ENCODE measurements around the gene HHIP.

HHIP gene

DNA sequence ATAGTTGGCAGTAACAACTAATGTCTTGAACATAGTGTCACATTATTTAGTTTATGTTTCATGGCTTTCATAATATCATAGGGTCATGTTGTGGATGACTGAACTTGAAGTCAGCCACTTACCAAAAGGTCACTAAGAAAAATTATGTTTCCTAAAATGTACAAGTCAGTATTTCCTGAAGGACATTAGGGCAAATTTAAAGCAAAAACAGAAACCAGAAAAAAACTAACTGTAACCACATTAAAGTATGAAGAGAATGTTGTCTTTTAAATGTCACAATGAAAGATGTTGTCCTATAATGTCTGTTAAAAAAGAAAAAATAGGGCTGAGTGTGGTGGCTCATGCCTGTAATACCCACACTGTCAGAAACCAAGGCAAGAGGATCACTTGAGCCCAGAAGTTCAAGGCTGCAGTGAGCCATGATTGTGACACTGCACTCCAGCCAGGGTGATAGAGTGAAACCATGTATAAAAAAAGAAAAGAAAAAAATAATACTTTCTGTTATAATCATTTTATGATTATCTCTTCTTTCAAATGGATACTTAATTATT is 55.8 kb downstream of the HHIP start:
- Histone ChIP-seq H3K27me3 (ENCODE audit: control insufficient read depth in 5 of 5, insufficient read depth in 4 of 5, low read length in 5 of 5) (no peaks in the 10 kb centered on the region), H3K27ac (ENCODE audit: low read depth, low read length) (no peak overlapping the region), H3K9me3 (ENCODE audit: control insufficient read depth in 5 of 5, low read length in 5 of 5) (no peaks in the 10 kb centered on the region), H3K4me1 (ENCODE audit: control insufficient read depth in 5 of 5, insufficient read depth in 5 of 5, low read length in 5 of 5) (peaks cover 0 to 10% (median 0%) of the 10 kb centered on the region in 5 donors), H3K4me3 (ENCODE audit: low read depth in 1 of 5, low read length in 5 of 5) (no peak overlapping the region), H3K36me3 (ENCODE audit: control insufficient read depth in 5 of 5, insufficient read depth in 5 of 5, low read length in 5 of 5) (no peaks in the 10 kb centered on the region), H3K9ac (ENCODE audit: low read length in 5 of 5) (no peak overlapping the region)

DNA sequence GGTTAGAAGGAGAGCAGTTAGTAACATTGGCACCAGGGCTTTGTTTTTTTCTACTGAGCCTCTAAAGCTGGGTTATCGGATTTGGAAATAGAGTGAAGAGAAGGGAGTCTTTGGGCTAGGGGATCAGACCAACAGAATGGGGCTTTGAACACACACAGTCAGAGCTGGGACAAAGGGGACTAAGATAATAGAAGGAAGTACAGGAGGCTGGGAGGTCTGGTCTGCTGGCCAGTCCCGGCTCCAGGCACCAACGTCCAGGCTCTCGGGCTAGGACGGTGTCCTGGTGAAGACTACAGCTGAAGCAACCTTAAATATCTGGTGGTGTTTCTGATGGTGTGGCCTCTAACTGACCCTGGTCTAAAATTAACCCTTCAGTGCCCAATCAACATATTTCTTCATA is 57.5 kb downstream of the HHIP start:
- H3K27ac ChIP-seq (ENCODE audit: low read depth, low read length), result no peak overlapping the region
- no peaks in the 10 kb centered on the region for H3K36me3 ChIP-seq (ENCODE audit: control insufficient read depth in 5 of 5, insufficient read depth in 5 of 5, low read length in 5 of 5)
- H3K9me3 ChIP-seq (ENCODE audit: control insufficient read depth in 5 of 5, low read length in 5 of 5), result no peaks in the 10 kb centered on the region
- peaks cover 0 to 10% (median 0%) of the 10 kb centered on the region in 5 donors for H3K4me1 ChIP-seq (ENCODE audit: control insufficient read depth in 5 of 5, insufficient read depth in 5 of 5, low read length in 5 of 5)
- H3K9ac ChIP-seq (ENCODE audit: low read length in 5 of 5), result no peak overlapping the region
- no peak overlapping the region for H3K4me3 ChIP-seq (ENCODE audit: low read depth in 1 of 5, low read length in 5 of 5)
- no peaks in the 10 kb centered on the region for H3K27me3 ChIP-seq (ENCODE audit: control insufficient read depth in 5 of 5, insufficient read depth in 4 of 5, low read length in 5 of 5)

GRCh38 chr4:144705601-144706590 is 59.9 kb downstream of the HHIP start:
- Histone ChIP-seq H3K9me3 (ENCODE audit: control insufficient read depth in 5 of 5, low read length in 5 of 5) (no peaks in the 10 kb centered on the region), H3K9ac (ENCODE audit: low read length in 5 of 5) (no peak overlapping the region), H3K4me3 (ENCODE audit: low read depth in 1 of 5, low read length in 5 of 5) (no peak overlapping the region), H3K36me3 (ENCODE audit: control insufficient read depth in 5 of 5, insufficient read depth in 5 of 5, low read length in 5 of 5) (no peaks in the 10 kb centered on the region), H3K27me3 (ENCODE audit: control insufficient read depth in 5 of 5, insufficient read depth in 4 of 5, low read length in 5 of 5) (no peaks in the 10 kb centered on the region), H3K27ac (ENCODE audit: low read depth, low read length) (no peak overlapping the region), H3K4me1 (ENCODE audit: control insufficient read depth in 5 of 5, insufficient read depth in 5 of 5, low read length in 5 of 5) (peaks cover 0 to 12% (median 0%) of the 10 kb centered on the region in 5 donors)

DNA sequence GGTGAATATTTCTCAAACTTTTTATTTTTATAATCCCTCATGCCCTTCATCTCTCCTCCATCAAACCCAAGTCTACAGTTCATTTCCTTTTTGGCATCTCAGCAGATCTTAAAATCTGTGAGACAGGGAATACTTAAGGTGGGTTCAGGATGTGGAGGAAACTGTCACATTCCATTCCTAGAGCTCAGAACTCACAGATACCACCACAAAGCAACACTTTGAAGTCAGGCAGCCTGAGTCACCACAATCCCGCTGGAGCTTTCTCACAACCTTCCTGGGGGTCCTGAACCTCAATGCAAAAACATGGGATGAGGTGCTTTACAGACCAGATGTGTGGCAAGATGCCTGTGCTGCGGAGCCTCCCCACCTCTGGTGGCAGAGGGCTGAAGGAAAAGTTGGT is 63.2 kb downstream of the HHIP start:
- H3K9me3 ChIP-seq (ENCODE audit: control insufficient read depth in 5 of 5, low read length in 5 of 5), result no peaks in the 10 kb centered on the region
- H3K27me3 ChIP-seq (ENCODE audit: control insufficient read depth in 5 of 5, insufficient read depth in 4 of 5, low read length in 5 of 5), result no peaks in the 10 kb centered on the region
- peaks cover 0 to 12% (median 0%) of the 10 kb centered on the region in 5 donors for H3K4me1 ChIP-seq (ENCODE audit: control insufficient read depth in 5 of 5, insufficient read depth in 5 of 5, low read length in 5 of 5)
- H3K9ac ChIP-seq (ENCODE audit: low read length in 5 of 5), result no peak overlapping the region
- H3K36me3 ChIP-seq (ENCODE audit: control insufficient read depth in 5 of 5, insufficient read depth in 5 of 5, low read length in 5 of 5), result no peaks in the 10 kb centered on the region
- no peak overlapping the region for H3K4me3 ChIP-seq (ENCODE audit: low read depth in 1 of 5, low read length in 5 of 5)
- H3K27ac ChIP-seq (ENCODE audit: low read depth, low read length), result no peak overlapping the region

- Histone ChIP-seq H3K4me1 (ENCODE audit: control insufficient read depth in 5 of 5, insufficient read depth in 5 of 5, low read length in 5 of 5) (peaks cover 0 to 12% (median 0%) of the 10 kb centered on the region in 5 donors), H3K27me3 (ENCODE audit: control insufficient read depth in 5 of 5, insufficient read depth in 4 of 5, low read length in 5 of 5) (no peaks in the 10 kb centered on the region), H3K4me3 (ENCODE audit: low read depth in 1 of 5, low read length in 5 of 5) (no peak overlapping the region), H3K9ac (ENCODE audit: low read length in 5 of 5) (no peak overlapping the region), H3K9me3 (ENCODE audit: control insufficient read depth in 5 of 5, low read length in 5 of 5) (no peaks in the 10 kb centered on the region), H3K36me3 (ENCODE audit: control insufficient read depth in 5 of 5, insufficient read depth in 5 of 5, low read length in 5 of 5) (no peaks in the 10 kb centered on the region), H3K27ac (ENCODE audit: low read depth, low read length) (no peak overlapping the region)
Measured at GRCh38 chr4:144709793-144710525, 64.0 kb downstream of the HHIP start.

- no peaks in the 10 kb centered on the region for H3K27me3 ChIP-seq (ENCODE audit: control insufficient read depth in 5 of 5, insufficient read depth in 4 of 5, low read length in 5 of 5)
- no peak overlapping the region for H3K4me3 ChIP-seq (ENCODE audit: low read depth in 1 of 5, low read length in 5 of 5)
- H3K9me3 ChIP-seq (ENCODE audit: control insufficient read depth in 5 of 5, low read length in 5 of 5), result no peaks in the 10 kb centered on the region
- H3K9ac ChIP-seq (ENCODE audit: low read length in 5 of 5), result no peak overlapping the region
- no peak overlapping the region for H3K27ac ChIP-seq (ENCODE audit: low read depth, low read length)
- no peaks in the 10 kb centered on the region for H3K36me3 ChIP-seq (ENCODE audit: control insufficient read depth in 5 of 5, insufficient read depth in 5 of 5, low read length in 5 of 5)
- H3K4me1 ChIP-seq (ENCODE audit: control insufficient read depth in 5 of 5, insufficient read depth in 5 of 5, low read length in 5 of 5), result peaks cover 0 to 12% (median 0%) of the 10 kb centered on the region in 5 donors
Measured at GRCh38 chr4:144710526-144710912, 64.6 kb downstream of the HHIP start.

- no peak overlapping the region for H3K27ac ChIP-seq (ENCODE audit: low read depth, low read length)
- no peaks in the 10 kb centered on the region for H3K36me3 ChIP-seq (ENCODE audit: control insufficient read depth in 5 of 5, insufficient read depth in 5 of 5, low read length in 5 of 5)
- peaks cover 0 to 12% (median 0%) of the 10 kb centered on the region in 5 donors for H3K4me1 ChIP-seq (ENCODE audit: control insufficient read depth in 5 of 5, insufficient read depth in 5 of 5, low read length in 5 of 5)
- H3K27me3 ChIP-seq (ENCODE audit: control insufficient read depth in 5 of 5, insufficient read depth in 4 of 5, low read length in 5 of 5), result no peaks in the 10 kb centered on the region
- no peak overlapping the region for H3K4me3 ChIP-seq (ENCODE audit: low read depth in 1 of 5, low read length in 5 of 5)
- H3K9me3 ChIP-seq (ENCODE audit: control insufficient read depth in 5 of 5, low read length in 5 of 5), result no peaks in the 10 kb centered on the region
- no peak overlapping the region for H3K9ac ChIP-seq (ENCODE audit: low read length in 5 of 5)
Measured at GRCh38 chr4:144711700-144712456, 65.9 kb downstream of the HHIP start.

- Histone ChIP-seq H3K27ac (ENCODE audit: low read depth, low read length) (no peak overlapping the region), H3K27me3 (ENCODE audit: control insufficient read depth in 5 of 5, insufficient read depth in 4 of 5, low read length in 5 of 5) (no peaks in the 10 kb centered on the region), H3K4me3 (ENCODE audit: low read depth in 1 of 5, low read length in 5 of 5) (no peak overlapping the region), H3K4me1 (ENCODE audit: control insufficient read depth in 5 of 5, insufficient read depth in 5 of 5, low read length in 5 of 5) (peaks cover 0 to 12% (median 0%) of the 10 kb centered on the region in 5 donors), H3K9ac (ENCODE audit: low read length in 5 of 5) (no peak overlapping the region), H3K36me3 (ENCODE audit: control insufficient read depth in 5 of 5, insufficient read depth in 5 of 5, low read length in 5 of 5) (no peaks in the 10 kb centered on the region), H3K9me3 (ENCODE audit: control insufficient read depth in 5 of 5, low read length in 5 of 5) (no peaks in the 10 kb centered on the region)
Measured at GRCh38 chr4:144712775-144713174, 66.8 kb downstream of the HHIP start.

DNA sequence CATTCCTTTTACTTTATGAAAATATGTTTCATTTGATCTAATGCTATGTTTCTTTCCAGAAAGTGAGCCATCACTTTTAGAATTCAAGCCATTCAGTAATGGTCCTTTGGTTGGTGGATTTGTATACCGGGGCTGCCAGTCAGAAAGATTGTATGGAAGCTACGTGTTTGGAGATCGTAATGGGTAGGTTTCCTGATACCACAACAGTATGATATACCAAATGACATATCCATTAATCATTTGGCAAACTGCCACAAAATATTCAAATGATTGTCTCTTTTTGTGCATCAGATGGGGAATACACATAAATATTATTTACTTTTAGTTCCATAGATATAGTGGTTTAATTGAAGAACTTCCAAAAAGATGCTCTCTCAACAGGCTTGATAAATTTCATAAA is 68.2 kb downstream of the HHIP start:
- no peaks in the 10 kb centered on the region for H3K27me3 ChIP-seq (ENCODE audit: control insufficient read depth in 5 of 5, insufficient read depth in 4 of 5, low read length in 5 of 5)
- H3K4me1 ChIP-seq (ENCODE audit: control insufficient read depth in 5 of 5, insufficient read depth in 5 of 5, low read length in 5 of 5), result peaks cover 0 to 10% (median 0%) of the 10 kb centered on the region in 5 donors
- no peaks in the 10 kb centered on the region for H3K9me3 ChIP-seq (ENCODE audit: control insufficient read depth in 5 of 5, low read length in 5 of 5)
- H3K27ac ChIP-seq (ENCODE audit: low read depth, low read length), result no peak overlapping the region
- H3K4me3 ChIP-seq (ENCODE audit: low read depth in 1 of 5, low read length in 5 of 5), result no peak overlapping the region
- no peak overlapping the region for H3K9ac ChIP-seq (ENCODE audit: low read length in 5 of 5)
- H3K36me3 ChIP-seq (ENCODE audit: control insufficient read depth in 5 of 5, insufficient read depth in 5 of 5, low read length in 5 of 5), result no peaks in the 10 kb centered on the region

Measured in subcutaneous abdominal adipose tissue (tissue), 5 donors.